ENCODE data around the gene OLFM2.

Gene OLFM2

GRCh38 chr19:9875031-9875627 is 61.2 kb downstream of the OLFM2 start:
- no peak overlapping the region for H3K4me3 ChIP-seq (ENCODE audit: low read length)
- DNase-seq (ENCODE audit: low read depth, low spot score) = no peak

GRCh38 chr19:9872618-9873242 is 63.6 kb downstream of the OLFM2 start:
- DNase-seq (ENCODE audit: low read depth, low spot score) = no peak
- H3K4me3 ChIP-seq (ENCODE audit: low read length) = no peak overlapping the region

- no peak overlapping the region for H3K4me3 ChIP-seq (ENCODE audit: low read length)
- no peak for DNase-seq (ENCODE audit: low read depth, low spot score)
These were observed 64.5 kb downstream of the OLFM2 start for GRCh38 chr19:9871626-9872338.

- no peak overlapping the region for H3K4me3 ChIP-seq (ENCODE audit: low read length)
- DNase-seq (ENCODE audit: low read depth, low spot score) = no peak
These were observed 67.2 kb downstream of the OLFM2 start for GRCh38 chr19:9868983-9869617.

GRCh38 chr19:9865732-9866501 is 70.4 kb downstream of the OLFM2 start:
- peak; percentile 97 for DNase-seq (ENCODE audit: low read depth, low spot score)
- peak overlapping the region; percentile 18; the same call in 1 of the 2 replicates for H3K4me3 ChIP-seq (ENCODE audit: low read length)

GRCh38 chr19:9863759-9864158 is 72.6 kb downstream of the OLFM2 start:
- no peak for DNase-seq (ENCODE audit: low read depth, low spot score)
- no peak overlapping the region for H3K4me3 ChIP-seq (ENCODE audit: low read length)

GRCh38 chr19:9862938-9863337 is 73.4 kb downstream of the OLFM2 start:
- H3K4me3 ChIP-seq (ENCODE audit: low read length) = no peak overlapping the region
- DNase-seq (ENCODE audit: low read depth, low spot score) = no peak

- no peak overlapping the region for H3K4me3 ChIP-seq (ENCODE audit: low read length)
- DNase-seq (ENCODE audit: low read depth, low spot score) = no peak
These were observed 74.8 kb downstream of the OLFM2 start for GRCh38 chr19:9861503-9861902.

- H3K4me3 ChIP-seq (ENCODE audit: low read length) = no peak overlapping the region
These were observed 75.9 kb downstream of the OLFM2 start for GRCh38 chr19:9860407-9860806.

GRCh38 chr19:9858766-9859165 is 77.5 kb downstream of the OLFM2 start:
- DNase-seq (ENCODE audit: low read depth, low spot score) = no peak
- H3K4me3 ChIP-seq (ENCODE audit: low read length) = no peak overlapping the region

More at GRCh38 chr19:9860407-9860806, 75.9 kb downstream of the OLFM2 start:
- no peak for DNase-seq (ENCODE audit: low read depth, low spot score)

- H3K4me3 ChIP-seq (ENCODE audit: low read length) = peak overlapping the region; percentile 39
- peak; percentile 79 for DNase-seq (ENCODE audit: low read depth, low spot score)
These were observed 78.2 kb downstream of the OLFM2 start for GRCh38 chr19:9857920-9858746.

GRCh38 chr19:9857076-9857721 is 79.1 kb downstream of the OLFM2 start:
- no peak for DNase-seq (ENCODE audit: low read depth, low spot score)
- no peak overlapping the region for H3K4me3 ChIP-seq (ENCODE audit: low read length)

GRCh38 chr19:9856609-9857008 is 79.7 kb downstream of the OLFM2 start:
- H3K4me3 ChIP-seq (ENCODE audit: low read length) = no peak overlapping the region
- no peak for DNase-seq (ENCODE audit: low read depth, low spot score)

GRCh38 chr19:9854282-9854846 is 82.0 kb downstream of the OLFM2 start:
- DNase-seq (ENCODE audit: low read depth, low spot score) = no peak
- H3K4me3 ChIP-seq (ENCODE audit: low read length) = no peak overlapping the region

- DNase-seq (ENCODE audit: low read depth, low spot score) = no peak
- no peak overlapping the region for H3K4me3 ChIP-seq (ENCODE audit: low read length)
These were observed 85.9 kb downstream of the OLFM2 start for GRCh38 chr19:9850235-9850959.

- no peak for DNase-seq (ENCODE audit: low read depth, low spot score)
- H3K4me3 ChIP-seq (ENCODE audit: low read length) = no peak overlapping the region
These were observed 86.5 kb downstream of the OLFM2 start for GRCh38 chr19:9849791-9850190.

- no peak for DNase-seq (ENCODE audit: low read depth, low spot score)
- H3K4me3 ChIP-seq (ENCODE audit: low read length) = no peak overlapping the region
These were observed 87.6 kb downstream of the OLFM2 start for GRCh38 chr19:9848762-9849161.
